Mononuclear cell (primary cell): ENCODE results near the gene TWF2. TPM values are rescaled to one million over a fixed set of nuclear protein-coding genes. Genes with fewer than 3 reads are reported as not detected.

Experiments
- H3K27me3 ChIP-seq: 2 replicates; pipeline ENCODE4 v1.6.0; 2011; ENCODE audit warnings: low read length, control low read depth; ENCODE audit not compliant: insufficient read depth
- H3K4me1 ChIP-seq: 2 replicates; pipeline ENCODE4 v1.5.1; 2011; ENCODE audit warnings: mild to moderate bottlenecking, low read length, control low read depth; ENCODE audit not compliant: insufficient read depth
- H3K4me3 ChIP-seq: 2 replicates; pipeline ENCODE4 v1.5.1; 2011; ENCODE audit warnings: mild to moderate bottlenecking, low read length, moderate library complexity
- H3K9me3 ChIP-seq: 2 replicates; pipeline ENCODE4 v1.5.1; 2011; ENCODE audit warnings: low read depth, mild to moderate bottlenecking, control low read depth, low read length
- total RNA-seq: library from RNA; depleted of rRNA; stranded (reverse); fragments of >200 nt; gene quantifications from one replicate; pipeline ENCODE4 v1.2.3, GENCODE V29; 2012

Gene TWF2
- total RNA-seq, 1 donor: 70.5 TPM

- Histone ChIP-seq H3K4me1 (peaks cover 73% of the 10 kb centered on the region), H3K27me3 (no peaks in the 10 kb centered on the region), H3K4me3 (no peak overlapping the region), H3K9me3 (no peaks in the 10 kb centered on the region)
These were observed 31.3 kb upstream of the TWF2 start for GRCh38 chr3:52270252-52270754.

GRCh38 chr3:52269776-52270175 lies 30.8 kb upstream of the TWF2 start:
- H3K27me3 ChIP-seq: no peaks in the 10 kb centered on the region
- peaks cover 72% of the 10 kb centered on the region for H3K4me1 ChIP-seq
- H3K9me3 ChIP-seq: no peaks in the 10 kb centered on the region
- no peak overlapping the region for H3K4me3 ChIP-seq

GRCh38 chr3:52268036-52268435 lies 29.1 kb upstream of the TWF2 start:
- Histone ChIP-seq H3K9me3 (no peaks in the 10 kb centered on the region), H3K4me3 (no peak overlapping the region), H3K27me3 (no peaks in the 10 kb centered on the region), H3K4me1 (peaks cover 66% of the 10 kb centered on the region)

- Histone ChIP-seq H3K4me3 (no peak overlapping the region), H3K4me1 (peaks cover 60% of the 10 kb centered on the region), H3K9me3 (no peaks in the 10 kb centered on the region), H3K27me3 (no peaks in the 10 kb centered on the region)
These were observed 26.4 kb upstream of the TWF2 start for GRCh38 chr3:52265387-52265786.

- Histone ChIP-seq H3K9me3 (no peaks in the 10 kb centered on the region), H3K4me1 (peaks cover 39% of the 10 kb centered on the region), H3K27me3 (no peaks in the 10 kb centered on the region), H3K4me3 (no peak overlapping the region)
These were observed 23.5 kb upstream of the TWF2 start for GRCh38 chr3:52262447-52262846.

- Histone ChIP-seq H3K4me1 (peaks cover 54% of the 10 kb centered on the region), H3K27me3 (no peaks in the 10 kb centered on the region), H3K9me3 (no peaks in the 10 kb centered on the region), H3K4me3 (no peak overlapping the region)
These were observed 20.5 kb upstream of the TWF2 start for GRCh38 chr3:52259448-52259847.

- Histone ChIP-seq H3K27me3 (no peaks in the 10 kb centered on the region), H3K4me1 (peaks cover 58% of the 10 kb centered on the region), H3K9me3 (no peaks in the 10 kb centered on the region), H3K4me3 (no peak overlapping the region)
These were observed 20.1 kb upstream of the TWF2 start for GRCh38 chr3:52259035-52259434.

GRCh38 chr3:52257911-52258310 lies 19.0 kb upstream of the TWF2 start:
- Histone ChIP-seq H3K4me3 (no peak overlapping the region), H3K9me3 (no peaks in the 10 kb centered on the region), H3K27me3 (no peaks in the 10 kb centered on the region), H3K4me1 (peaks cover 58% of the 10 kb centered on the region)

- no peaks in the 10 kb centered on the region for H3K9me3 ChIP-seq
- H3K4me1 ChIP-seq: peaks cover 61% of the 10 kb centered on the region
- H3K4me3 ChIP-seq: no peak overlapping the region
- no peaks in the 10 kb centered on the region for H3K27me3 ChIP-seq
These were observed 17.7 kb upstream of the TWF2 start for GRCh38 chr3:52256622-52257021.

- Histone ChIP-seq H3K27me3 (no peaks in the 10 kb centered on the region), H3K9me3 (no peaks in the 10 kb centered on the region), H3K4me1 (peaks cover 63% of the 10 kb centered on the region), H3K4me3 (no peak overlapping the region)
These were observed 17.2 kb upstream of the TWF2 start for GRCh38 chr3:52256159-52256558.

- Histone ChIP-seq H3K27me3 (no peaks in the 10 kb centered on the region), H3K4me3 (no peak overlapping the region), H3K4me1 (peaks cover 59% of the 10 kb centered on the region), H3K9me3 (no peaks in the 10 kb centered on the region)
These were observed 15.7 kb upstream of the TWF2 start for GRCh38 chr3:52254608-52255007.

- Histone ChIP-seq H3K9me3 (no peaks in the 10 kb centered on the region), H3K27me3 (no peaks in the 10 kb centered on the region), H3K4me3 (no peak overlapping the region), H3K4me1 (peaks cover 59% of the 10 kb centered on the region)
These were observed 14.7 kb upstream of the TWF2 start for GRCh38 chr3:52253314-52254304.

- H3K9me3 ChIP-seq: no peaks in the 10 kb centered on the region
- peaks cover 67% of the 10 kb centered on the region for H3K4me1 ChIP-seq
- H3K4me3 ChIP-seq: no peak overlapping the region
- H3K27me3 ChIP-seq: no peaks in the 10 kb centered on the region
These were observed 11.2 kb upstream of the TWF2 start for GRCh38 chr3:52250122-52250521.

- Histone ChIP-seq H3K27me3 (no peaks in the 10 kb centered on the region), H3K4me1 (peaks cover 67% of the 10 kb centered on the region), H3K9me3 (no peaks in the 10 kb centered on the region), H3K4me3 (no peak overlapping the region)
These were observed 10.7 kb upstream of the TWF2 start for GRCh38 chr3:52249683-52250082.

GRCh38 chr3:52248816-52249547 lies 10.0 kb upstream of the TWF2 start:
- no peaks in the 10 kb centered on the region for H3K9me3 ChIP-seq
- peaks cover 67% of the 10 kb centered on the region for H3K4me1 ChIP-seq
- H3K27me3 ChIP-seq: no peaks in the 10 kb centered on the region
- no peak overlapping the region for H3K4me3 ChIP-seq
